Cardiac muscle cell (in vitro differentiated cells and primary cell): Measurements from ENCODE around the gene NR2C2AP. TPM values are rescaled to one million over a fixed set of nuclear protein-coding genes. Genes with fewer than 3 reads are reported as not detected.
A peak's percentile ranks its signal among the peaks of the same experiment; 100 is the strongest.
"Not testable (repeated sequence)": the region's sequence is repeated elsewhere in the genome, so short reads cannot be mapped to it uniquely, and the experiment has no call there.

ENCODE experiments used
- DNase-seq, 2 donors: peaks; one replicate each; pipeline versions ENCODE4 v3.0.0 to v3.0.0-alpha.2; 2010 to 2017; ENCODE audit warnings: low read depth in 1 of 2, low spot score in 1 of 2
- H3K27ac ChIP-seq: fragments of 200-600 bp; sonication (generic); 2 replicates; pipeline ENCODE4 v1.5.1; 2016
- H3K27me3 ChIP-seq: fragments of 200-600 bp; sonication (generic); 2 replicates; pipeline ENCODE4 v1.6.0; 2016; ENCODE audit warnings: control low read depth
- H3K36me3 ChIP-seq: fragments of 200-600 bp; sonication (generic); 2 replicates; pipeline ENCODE4 v1.5.1; 2016; ENCODE audit warnings: control low read depth
- H3K4me1 ChIP-seq: fragments of 200-600 bp; sonication (generic); 2 replicates; pipeline ENCODE4 v1.8.1; 2017; ENCODE audit warnings: low read depth, mild to moderate bottlenecking, mixed run types
- H3K4me3 ChIP-seq: fragments of 200-600 bp; sonication (generic); 2 replicates; pipeline ENCODE4 v1.5.1; 2016; ENCODE audit warnings: mild to moderate bottlenecking
- H3K9me3 ChIP-seq: fragments of 200-600 bp; sonication (generic); 2 replicates; pipeline ENCODE4 v1.5.1; 2017; ENCODE audit warnings: low read depth, mild to moderate bottlenecking, control low read depth
- CTCF ChIP-seq: IDR thresholded peaks from 2 replicates; pipeline ENCODE4 v1.5.1; 2012; ENCODE audit warnings: low read depth, mild to moderate bottlenecking, low read length
- polyA plus RNA-seq: library from polyadenylated mRNA; unstranded; fragments of >200 nt; fragmentation: Nextera tagmentation; extraction: Ambion mirVana; gene quantifications from 2 replicates; pipeline ENCODE4 v1.2.1, GENCODE V29; 2016
- total RNA-seq: library from RNA; depleted of rRNA; stranded (reverse); fragments of >200 nt; gene quantifications from 2 replicates; pipeline ENCODE4 v1.2.3, GENCODE V29; 2016

NR2C2AP gene
- total and polyA plus RNA-seq, 2 experiments from 2014 or later, result 6.4 to 10.0 TPM

GRCh38 chr19:19176950-19177349, 26.3 kb downstream of the NR2C2AP start:
- H3K27ac ChIP-seq, result no peak overlapping the region
- no peaks in the 10 kb centered on the region for H3K27me3 ChIP-seq
- no peak for TF ChIP-seq CTCF
- H3K36me3 ChIP-seq, result no peaks in the 10 kb centered on the region
- H3K4me1 ChIP-seq, result no peaks in the 10 kb centered on the region
- H3K9me3 ChIP-seq, result no peaks in the 10 kb centered on the region
- no peak for DNase-seq
- no peak overlapping the region for H3K4me3 ChIP-seq

DNA sequence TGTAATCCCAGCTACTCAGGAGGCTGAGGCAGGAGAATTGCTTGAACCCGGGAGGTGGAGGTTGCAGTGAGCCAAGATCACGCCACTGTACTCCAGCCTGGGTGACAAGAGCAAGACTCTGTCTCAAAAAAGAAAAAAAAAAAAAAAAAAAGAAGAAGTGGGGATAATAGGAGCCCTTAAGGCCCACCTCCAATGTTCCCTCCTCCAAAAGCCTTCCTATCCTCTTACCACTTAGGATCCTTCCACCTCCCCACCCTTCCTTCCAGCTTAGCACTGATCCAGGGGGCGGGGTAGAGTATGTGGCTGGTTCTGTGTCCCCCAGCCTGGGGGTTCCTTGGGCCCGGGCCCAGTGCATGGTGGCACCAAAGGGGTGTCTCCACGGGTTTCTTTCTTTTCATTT, 30.0 kb downstream of the NR2C2AP start:
- H3K4me3 ChIP-seq, H3K27ac ChIP-seq, DNase-seq, H3K36me3 ChIP-seq, H3K4me1 ChIP-seq, H3K9me3 ChIP-seq: not testable (repeated sequence)
- peaks cover 12% of the 10 kb centered on the region for H3K27me3 ChIP-seq

- DNase-seq, result peak in 1 of 2 donors; percentile 84
- Histone ChIP-seq H3K27ac (no peak overlapping the region), H3K9me3 (no peaks in the 10 kb centered on the region)
Measured at GRCh38 chr19:19171821-19172532, 31.2 kb downstream of the NR2C2AP start.

DNA sequence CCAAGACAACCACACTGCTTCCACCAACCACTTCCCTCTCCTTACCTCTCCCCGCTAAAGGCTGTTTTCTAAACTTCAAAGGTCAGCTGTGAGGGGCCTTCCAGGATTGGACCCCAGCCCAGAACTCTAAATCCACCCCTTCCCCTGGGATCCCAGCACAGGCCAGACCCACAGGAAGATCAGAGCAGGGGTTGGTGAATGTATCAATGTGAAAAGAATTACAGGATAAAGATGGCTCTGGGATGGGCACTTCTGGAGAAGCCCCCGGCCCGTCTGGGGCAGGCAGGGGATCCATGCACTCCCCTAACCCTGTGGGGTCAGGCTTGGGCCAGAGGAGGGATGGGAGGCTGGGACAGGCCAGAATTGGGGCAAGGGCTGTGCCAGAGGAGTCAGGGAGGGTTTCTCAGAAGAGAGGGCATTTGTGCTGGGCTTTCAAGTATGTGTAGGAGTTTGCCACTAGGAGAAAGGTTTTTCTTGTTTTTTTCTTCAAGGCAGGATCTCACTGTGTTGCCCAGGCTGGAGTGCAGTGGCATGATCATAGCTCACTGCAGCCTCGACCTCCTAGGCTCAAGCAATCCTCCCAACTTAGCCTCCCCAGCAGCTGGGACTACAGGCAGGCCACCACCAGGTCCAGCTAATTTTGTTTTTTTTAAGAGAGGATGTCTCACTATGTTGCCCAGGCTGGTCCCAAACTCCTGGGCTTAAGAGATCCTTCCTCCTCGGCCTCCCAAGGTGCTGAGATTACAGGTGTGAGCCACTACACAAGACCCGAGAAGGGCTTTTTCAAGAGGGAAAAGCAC, 32.1 kb downstream of the NR2C2AP start:
- Histone ChIP-seq H3K4me3 (no peak overlapping the region), H3K36me3 (no peaks in the 10 kb centered on the region), H3K27me3 (peaks cover 12% of the 10 kb centered on the region), H3K4me1 (no peaks in the 10 kb centered on the region), H3K27ac (no peak overlapping the region), H3K9me3 (no peaks in the 10 kb centered on the region)
- no peak for TF ChIP-seq CTCF
- DNase-seq, result peak in 1 of 2 donors; percentile 42

More at GRCh38 chr19:19171821-19172532, 31.2 kb downstream of the NR2C2AP start:
- Histone ChIP-seq H3K36me3 (no peaks in the 10 kb centered on the region), H3K4me1 (no peaks in the 10 kb centered on the region), H3K27me3 (peaks cover 12% of the 10 kb centered on the region), H3K4me3 (no peak overlapping the region)
- TF ChIP-seq CTCF, result no peak

DNA sequence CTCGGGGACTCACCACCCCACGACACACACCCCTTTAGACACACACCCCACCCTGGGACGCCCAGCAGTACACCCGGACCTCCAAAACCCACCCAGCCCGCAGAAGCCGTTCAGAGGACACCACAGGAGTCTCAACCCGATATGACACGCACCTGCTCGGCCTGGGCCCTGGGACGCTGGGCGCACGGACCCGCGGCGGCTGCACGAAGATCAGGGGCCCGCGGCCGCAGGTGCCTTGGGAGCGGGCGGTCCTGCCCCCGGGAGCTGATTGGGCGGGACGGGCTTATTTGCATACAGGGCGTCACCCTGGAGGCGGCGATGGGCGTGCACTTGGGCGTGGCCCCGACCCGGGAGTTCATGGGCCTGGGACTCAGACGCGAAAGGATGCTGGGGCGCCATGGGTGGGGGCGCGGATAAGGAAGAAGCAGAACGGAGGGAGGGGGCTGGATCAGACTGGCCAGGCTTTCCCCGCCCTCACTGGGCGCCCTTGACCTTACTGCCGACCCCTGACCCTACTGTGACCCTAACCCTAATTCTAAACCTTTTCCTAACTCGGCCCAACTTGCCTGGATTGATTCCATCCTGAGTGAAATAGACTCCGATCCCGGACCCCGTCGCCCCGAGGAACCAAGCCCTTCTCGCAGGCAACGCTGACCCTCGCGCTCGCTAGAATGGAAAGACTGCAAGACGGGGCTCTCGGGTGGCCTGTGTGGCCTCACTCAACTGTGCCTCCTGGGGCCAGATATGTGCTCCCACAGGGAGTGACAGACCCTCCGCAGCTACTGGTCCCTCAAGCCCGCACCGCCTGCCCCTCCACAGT, 33.0 kb downstream of the NR2C2AP start, which contains the start of gene MEF2B:
Gene MEF2B (minus strand): TSS at position 211 of the 820 bp plus-strand sequence. CDS start 19,528 bp downstream, outside the sequence.
- DNase-seq, result peak; percentile 73 to 93
- H3K27ac ChIP-seq, result no peak within 1 kb of the TSS
- no peaks in the 10 kb centered on the region for H3K4me1 ChIP-seq
- peaks cover 12% of the 10 kb centered on the region for H3K27me3 ChIP-seq
- H3K4me3 ChIP-seq, result no peak within 1 kb of the TSS
- TF ChIP-seq CTCF, result no peak
- H3K9me3 ChIP-seq, result no peaks in the 10 kb centered on the region
- H3K36me3 ChIP-seq, result no peaks in the 10 kb centered on the region
